DOHH2 (cell line): ENCODE data around the gene KCNK15.

Experiments
- H3F3A ChIP-seq: fragments of 200-600 bp; sonication (generic), shearing (Covaris generic); 2 replicates; pipeline ENCODE4 v1.6.0; 2016; ENCODE audit warnings: antibody characterized with exemption, mild to moderate bottlenecking; ENCODE audit not compliant: control insufficient read depth, insufficient read depth
- H3K27ac ChIP-seq: fragments of 200-600 bp; sonication (generic); 2 replicates; pipeline ENCODE4 v1.5.1; 2014; ENCODE audit warnings: low read depth, mild to moderate bottlenecking, low read length, moderate library complexity
- H3K27me3 ChIP-seq: fragments of 200-600 bp; sonication (generic); 2 replicates; pipeline ENCODE4 v1.6.1; 2014; ENCODE audit warnings: mild to moderate bottlenecking, low read length, mixed read lengths; ENCODE audit not compliant: control insufficient read depth
- H3K36me3 ChIP-seq: fragments of 200-600 bp; sonication (generic); 2 replicates; pipeline ENCODE4 v1.6.1; 2014; ENCODE audit warnings: mild to moderate bottlenecking, low read length, moderate library complexity, mixed read lengths; ENCODE audit not compliant: control insufficient read depth
- H3K4me1 ChIP-seq: fragments of 200-600 bp; sonication (generic); 2 replicates; pipeline ENCODE4 v1.6.1; 2014; ENCODE audit warnings: mild to moderate bottlenecking, low read length, mixed read lengths; ENCODE audit not compliant: control insufficient read depth
- H3K4me2 ChIP-seq: fragments of 200-600 bp; sonication (generic); 2 replicates; pipeline ENCODE4 v1.6.0; 2014; ENCODE audit warnings: mild to moderate bottlenecking, low read length, moderate library complexity
- H3K4me3 ChIP-seq: fragments of 200-600 bp; sonication (generic); 2 replicates; pipeline ENCODE4 v1.5.1; 2014; ENCODE audit warnings: mild to moderate bottlenecking, low read length, mixed read lengths
- H3K79me2 ChIP-seq: fragments of 200-600 bp; sonication (generic); 2 replicates; pipeline ENCODE4 v1.6.1; 2014; ENCODE audit warnings: mild to moderate bottlenecking, low read length, mixed read lengths; ENCODE audit not compliant: control insufficient read depth
- H3K9me2 ChIP-seq: fragments of 200-600 bp; sonication (generic); replicated peaks from 2 replicates; pipeline ENCODE4 v1.6.1; 2014; ENCODE audit warnings: mild to moderate bottlenecking, low read length, mixed read lengths; ENCODE audit not compliant: control insufficient read depth
- H3K9me3 ChIP-seq: fragments of 200-600 bp; sonication (generic); 2 replicates; pipeline ENCODE4 v1.6.1; 2014; ENCODE audit warnings: antibody characterized with exemption, low read length, mixed read lengths; ENCODE audit not compliant: control insufficient read depth, insufficient read depth
- H4K20me1 ChIP-seq: fragments of 200-600 bp; sonication (generic); 2 replicates; pipeline ENCODE4 v1.6.0; 2014; ENCODE audit warnings: low read depth, mild to moderate bottlenecking, antibody characterized with exemption, low read length, moderate library complexity; ENCODE audit not compliant: control insufficient read depth, insufficient read depth
- EZH2phosphoT487 ChIP-seq: fragments of 200-600 bp; sonication (generic); IDR thresholded peaks from 2 replicates; pipeline ENCODE4 v1.6.1; 2017; ENCODE audit warnings: borderline replicate concordance, mild to moderate bottlenecking, antibody characterized with exemption, low read length, moderate library complexity, mixed read lengths
- TF ChIP-seq, protein P1 (sequence below): fragments of 200-600 bp; sonication (generic); IDR thresholded peaks from one replicate; pipeline ENCODE4 v1.5.1; 2014; ENCODE audit warnings: antibody characterized with exemption, mild to moderate bottlenecking, low read depth, low read length; ENCODE audit not compliant: poor library complexity, severe bottlenecking

Gene KCNK15

DNA sequence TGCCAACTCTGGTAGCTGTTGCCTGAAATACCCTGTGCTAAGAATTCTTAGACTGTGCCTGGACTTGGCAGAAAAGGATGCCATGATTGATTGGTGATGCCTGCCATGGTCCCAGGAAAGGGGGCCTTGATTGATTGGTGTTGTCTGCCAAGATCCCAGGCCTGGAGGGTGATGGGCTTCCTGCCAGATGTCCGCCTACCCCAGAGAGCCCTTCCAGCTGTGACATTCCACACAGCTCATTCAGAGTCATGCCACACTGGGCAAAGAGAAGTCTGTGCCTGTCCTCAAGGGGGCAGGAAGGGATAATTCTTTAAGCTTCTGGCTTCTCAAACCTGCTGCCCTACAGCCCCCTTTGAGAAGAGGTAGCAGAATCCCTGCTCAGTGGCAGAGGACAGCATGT, 40.1 kb downstream of the KCNK15 start:
- H3K9me2 ChIP-seq: no peaks in the 10 kb centered on the region
- no peaks in the 10 kb centered on the region for H3K9me3 ChIP-seq
- no peaks in the 10 kb centered on the region for H3K27me3 ChIP-seq
- H3K36me3 ChIP-seq: no peaks in the 10 kb centered on the region
- H3K4me1 ChIP-seq: no peaks in the 10 kb centered on the region
- H3K27ac ChIP-seq: no peak overlapping the region
- H3K79me2 ChIP-seq: no peaks in the 10 kb centered on the region
- no peaks in the 10 kb centered on the region for H3F3A ChIP-seq
- no peak overlapping the region for H3K4me3 ChIP-seq
- H3K4me2 ChIP-seq: no peak overlapping the region
- H4K20me1 ChIP-seq: no peaks in the 10 kb centered on the region
- TF ChIP-seq, protein P1, sequence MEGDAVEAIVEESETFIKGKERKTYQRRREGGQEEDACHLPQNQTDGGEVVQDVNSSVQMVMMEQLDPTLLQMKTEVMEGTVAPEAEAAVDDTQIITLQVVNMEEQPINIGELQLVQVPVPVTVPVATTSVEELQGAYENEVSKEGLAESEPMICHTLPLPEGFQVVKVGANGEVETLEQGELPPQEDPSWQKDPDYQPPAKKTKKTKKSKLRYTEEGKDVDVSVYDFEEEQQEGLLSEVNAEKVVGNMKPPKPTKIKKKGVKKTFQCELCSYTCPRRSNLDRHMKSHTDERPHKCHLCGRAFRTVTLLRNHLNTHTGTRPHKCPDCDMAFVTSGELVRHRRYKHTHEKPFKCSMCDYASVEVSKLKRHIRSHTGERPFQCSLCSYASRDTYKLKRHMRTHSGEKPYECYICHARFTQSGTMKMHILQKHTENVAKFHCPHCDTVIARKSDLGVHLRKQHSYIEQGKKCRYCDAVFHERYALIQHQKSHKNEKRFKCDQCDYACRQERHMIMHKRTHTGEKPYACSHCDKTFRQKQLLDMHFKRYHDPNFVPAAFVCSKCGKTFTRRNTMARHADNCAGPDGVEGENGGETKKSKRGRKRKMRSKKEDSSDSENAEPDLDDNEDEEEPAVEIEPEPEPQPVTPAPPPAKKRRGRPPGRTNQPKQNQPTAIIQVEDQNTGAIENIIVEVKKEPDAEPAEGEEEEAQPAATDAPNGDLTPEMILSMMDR: no peak
- no peak for TF ChIP-seq EZH2phosphoT487

DNA sequence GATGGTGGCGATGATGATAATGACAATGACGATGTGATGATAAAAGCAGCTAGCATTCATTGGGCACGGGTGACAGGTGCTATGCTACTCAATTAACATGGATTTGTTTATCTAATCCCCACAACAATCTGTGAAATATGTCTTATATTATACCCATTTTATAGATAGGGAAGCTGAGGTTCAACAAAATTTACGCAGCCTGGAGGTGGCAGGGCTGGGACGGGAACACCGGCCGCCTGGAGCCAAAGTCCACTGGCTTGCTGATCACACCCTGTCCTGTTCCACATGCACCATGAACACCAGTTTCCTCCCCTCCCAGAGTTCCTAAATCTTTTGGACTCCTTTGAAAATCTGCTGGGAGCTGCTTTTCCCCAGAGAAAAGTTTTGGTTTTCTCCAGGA, 41.6 kb downstream of the KCNK15 start:
- Histone ChIP-seq H3K79me2 (no peaks in the 10 kb centered on the region), H3K27ac (no peak overlapping the region), H3F3A (no peaks in the 10 kb centered on the region), H3K36me3 (no peaks in the 10 kb centered on the region), H3K27me3 (no peaks in the 10 kb centered on the region), H3K4me3 (no peak overlapping the region), H3K9me2 (no peaks in the 10 kb centered on the region), H4K20me1 (no peaks in the 10 kb centered on the region), H3K4me2 (no peak overlapping the region), H3K4me1 (no peaks in the 10 kb centered on the region), H3K9me3 (no peaks in the 10 kb centered on the region)
- no peak for TF ChIP-seq EZH2phosphoT487
- TF ChIP-seq, protein P1: no peak

DNA sequence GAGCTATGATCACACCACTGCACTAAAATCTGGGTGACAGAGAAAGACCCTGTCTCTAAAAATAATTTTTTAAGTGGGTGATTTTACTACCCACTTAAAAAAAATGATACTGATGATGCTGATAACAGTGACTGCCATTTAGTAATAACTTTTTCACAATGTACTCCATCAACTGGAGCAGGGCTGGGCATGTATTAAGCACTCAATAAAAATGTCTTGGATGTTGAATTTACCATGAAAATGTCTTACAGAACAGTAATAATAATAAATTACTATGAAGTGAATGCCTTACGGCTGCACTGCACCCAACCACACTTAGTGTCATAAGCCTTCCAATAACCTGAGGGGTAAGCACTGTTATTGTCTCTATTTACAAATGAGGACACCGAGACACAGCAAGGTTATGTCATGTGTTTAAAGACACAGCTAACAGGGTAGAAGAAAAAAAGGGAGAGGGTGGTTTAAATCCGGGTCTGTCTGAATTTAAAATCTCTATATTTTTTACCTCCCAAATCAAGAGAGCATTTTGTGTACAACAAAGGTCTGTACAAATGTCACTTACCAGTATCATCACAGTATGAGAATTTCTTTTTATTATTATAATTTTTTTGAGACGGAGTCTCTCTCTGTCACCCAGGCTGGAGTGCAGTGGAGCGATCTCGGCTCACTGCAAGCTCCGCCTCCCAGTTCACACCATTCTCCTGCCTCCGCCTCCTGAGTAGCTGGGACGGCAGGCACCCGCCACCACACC, 43.2 kb downstream of the KCNK15 start:
- Histone ChIP-seq H3K79me2 (no peaks in the 10 kb centered on the region), H3K4me3 (no peak overlapping the region), H3F3A (no peaks in the 10 kb centered on the region), H3K9me2 (no peaks in the 10 kb centered on the region), H3K36me3 (no peaks in the 10 kb centered on the region), H3K4me1 (no peaks in the 10 kb centered on the region), H3K27me3 (no peaks in the 10 kb centered on the region), H3K27ac (no peak overlapping the region), H4K20me1 (no peaks in the 10 kb centered on the region), H3K9me3 (no peaks in the 10 kb centered on the region), H3K4me2 (no peak overlapping the region)
- no peak for TF ChIP-seq EZH2phosphoT487
- TF ChIP-seq, protein P1: no peak
